Pancreas (tissue), 8 donors: ENCODE data around the gene SPRR3. TPM values are rescaled to one million over a fixed set of nuclear protein-coding genes. Genes with fewer than 3 reads are reported as not detected.

Experiments used
- polyA plus RNA-seq, 2 donors: library from polyadenylated mRNA; stranded (reverse); fragments of 200-250 nt; gene quantifications; one replicate each; pipeline ENCODE4 v1.2.3, GENCODE V29; 2013
- total RNA-seq, 6 donors: library from RNA; stranded (reverse); fragmentation: NEBNext Ultra II Directional in 4 of 6; extraction: Animal tissue kit (Norgen Biotek cat#: 25700) in 4 of 6; gene quantifications; one replicate each; pipeline versions ENCODE4 v1.2.1 to v1.2.4, GENCODE V29; 2021 to 2023
- donor health status: healthy with polysubstance abuse.
- donor health status: DM: no; HTN: no; CAD: no; lungs with moderate emphysema.
- donor health status: DM: no; HTN: no; CAD: no.
- donor health status: Bipolar disorder and iron deficiency.
- donor health status: DM: yes; HTN: yes; CAD: no.
- donor health status: DM: no; HTN: no; CAD: no.
- donor health status: DM: no; HTN: no; CAD: no.
- donor health status: DM: yes; HTN: yes; CAD: no.

Gene SPRR3
- total and polyA plus RNA-seq, 8 donors, result 2.8 to 3.2 TPM; not detected in 6

Other genes starting within 250 kb of the SPRR3 start
- gene KPRP, start 243.7 kb upstream of the SPRR3 start, total RNA-seq, result not detected
- not detected for gene KPRP, start 243.7 kb upstream of the SPRR3 start, polyA plus RNA-seq
- not detected for gene LCE1F, start 226.6 kb upstream of the SPRR3 start, total RNA-seq
- not detected for gene LCE1F, start 226.6 kb upstream of the SPRR3 start, polyA plus RNA-seq
- not detected for gene LCE1E, start 215.5 kb upstream of the SPRR3 start, total RNA-seq
- not detected for gene LCE1E, start 215.5 kb upstream of the SPRR3 start, polyA plus RNA-seq
- gene LCE1D, start 205.0 kb upstream of the SPRR3 start, total RNA-seq, result not detected
- not detected for gene LCE1D, start 205.0 kb upstream of the SPRR3 start, polyA plus RNA-seq
- not detected for gene LCE1C, start 195.1 kb upstream of the SPRR3 start, total RNA-seq
- gene LCE1C, start 195.1 kb upstream of the SPRR3 start, polyA plus RNA-seq, result not detected
- not detected for gene LCE1B, start 189.8 kb upstream of the SPRR3 start, total RNA-seq
- not detected for gene LCE1B, start 189.8 kb upstream of the SPRR3 start, polyA plus RNA-seq
- gene LCE1A, start 174.3 kb upstream of the SPRR3 start, total RNA-seq, result not detected
- not detected for gene LCE1A, start 174.3 kb upstream of the SPRR3 start, polyA plus RNA-seq
- gene LCE6A, start 158.9 kb upstream of the SPRR3 start, total RNA-seq, result not detected
- gene LCE6A, start 158.9 kb upstream of the SPRR3 start, polyA plus RNA-seq, result not detected
- gene LCE7A, start 141.8 kb upstream of the SPRR3 start, total RNA-seq, result not detected
- gene LCE7A, start 141.8 kb upstream of the SPRR3 start, polyA plus RNA-seq, result not detected
- gene SMCP, start 123.4 kb upstream of the SPRR3 start, total RNA-seq, result not detected
- not detected for gene SMCP, start 123.4 kb upstream of the SPRR3 start, polyA plus RNA-seq
- gene IVL, start 93.2 kb upstream of the SPRR3 start, total RNA-seq, result not detected
- gene IVL, start 93.2 kb upstream of the SPRR3 start, polyA plus RNA-seq, result under 1 TPM in 1 of 2 donors, not detected in 1; 0.02 TPM
- not detected for gene SPRR5, start 54.5 kb upstream of the SPRR3 start, total RNA-seq
- not detected for gene SPRR5, start 54.5 kb upstream of the SPRR3 start, polyA plus RNA-seq
- not detected for gene SPRR4, start 31.1 kb upstream of the SPRR3 start, total RNA-seq
- not detected for gene SPRR4, start 31.1 kb upstream of the SPRR3 start, polyA plus RNA-seq
- gene SPRR1A, start 17.7 kb upstream of the SPRR3 start, total RNA-seq, result not detected
- gene SPRR1A, start 17.7 kb upstream of the SPRR3 start, polyA plus RNA-seq, result not detected
- not detected for gene SPRR1B, start 29.5 kb downstream of the SPRR3 start, total RNA-seq
- under 1 TPM in 1 of 2 donors, not detected in 1; 0.65 TPM for gene SPRR1B, start 29.5 kb downstream of the SPRR3 start, polyA plus RNA-seq
- not detected for gene SPRR2D, start 39.4 kb downstream of the SPRR3 start, total RNA-seq
- under 1 TPM in 1 of 2 donors, not detected in 1; 0.53 TPM for gene SPRR2D, start 39.4 kb downstream of the SPRR3 start, polyA plus RNA-seq
- gene SPRR2A, start 55.8 kb downstream of the SPRR3 start, total RNA-seq, result not detected
- gene SPRR2A, start 55.8 kb downstream of the SPRR3 start, polyA plus RNA-seq, result under 1 TPM in 1 of 2 donors, not detected in 1; 0.68 TPM
- not detected for gene SPRR2B, start 69.9 kb downstream of the SPRR3 start, total RNA-seq
- gene SPRR2B, start 69.9 kb downstream of the SPRR3 start, polyA plus RNA-seq, result not detected
- not detected for gene SPRR2E, start 92.8 kb downstream of the SPRR3 start, total RNA-seq
- under 1 TPM in 1 of 2 donors, not detected in 1; 0.26 TPM for gene SPRR2E, start 92.8 kb downstream of the SPRR3 start, polyA plus RNA-seq
- gene SPRR2F, start 111.8 kb downstream of the SPRR3 start, total RNA-seq, result under 1 TPM in 1 of 6 donors, not detected in 5; 0.35 TPM
- not detected for gene SPRR2F, start 111.8 kb downstream of the SPRR3 start, polyA plus RNA-seq
- not detected for gene SPRR2G, start 149.1 kb downstream of the SPRR3 start, total RNA-seq
- not detected for gene SPRR2G, start 149.1 kb downstream of the SPRR3 start, polyA plus RNA-seq
- not detected for gene LELP1, start 201.7 kb downstream of the SPRR3 start, total RNA-seq
- gene LELP1, start 201.7 kb downstream of the SPRR3 start, polyA plus RNA-seq, result not detected
- gene PRR9, start 215.8 kb downstream of the SPRR3 start, total RNA-seq, result not detected
- gene PRR9, start 215.8 kb downstream of the SPRR3 start, polyA plus RNA-seq, result not detected